GM18502 (cell line): ENCODE data around the gene GBP2.

ENCODE experiments used
- ATAC-seq: cut with Tn5 transposase; IDR thresholded peaks from one replicate; pipeline ENCODE4 v1.9.1; 2021; ENCODE audit warnings: mild to moderate bottlenecking; ENCODE audit not compliant: unreplicated experiment, poor library complexity

Gene GBP2

DNA sequence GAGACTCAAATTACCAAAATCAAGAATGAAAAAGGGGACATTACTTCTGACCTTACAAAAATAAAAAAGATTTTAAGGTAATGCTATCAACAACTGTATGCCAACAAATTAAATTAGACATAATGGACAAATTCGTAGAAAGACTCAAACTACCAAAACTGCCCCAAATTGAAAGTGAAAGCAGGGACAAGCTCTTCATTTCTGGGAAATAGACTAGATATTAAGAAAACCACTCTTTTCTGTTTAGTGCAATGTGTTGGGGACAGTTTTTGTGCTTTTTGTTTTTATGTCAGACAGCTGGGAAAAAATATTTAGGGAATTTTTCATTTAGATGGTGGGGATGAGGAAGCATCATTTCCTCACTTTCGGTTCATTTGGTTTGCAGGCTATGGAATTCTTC, 56.0 kb downstream of the GBP2 start:
- no peak for ATAC-seq

DNA sequence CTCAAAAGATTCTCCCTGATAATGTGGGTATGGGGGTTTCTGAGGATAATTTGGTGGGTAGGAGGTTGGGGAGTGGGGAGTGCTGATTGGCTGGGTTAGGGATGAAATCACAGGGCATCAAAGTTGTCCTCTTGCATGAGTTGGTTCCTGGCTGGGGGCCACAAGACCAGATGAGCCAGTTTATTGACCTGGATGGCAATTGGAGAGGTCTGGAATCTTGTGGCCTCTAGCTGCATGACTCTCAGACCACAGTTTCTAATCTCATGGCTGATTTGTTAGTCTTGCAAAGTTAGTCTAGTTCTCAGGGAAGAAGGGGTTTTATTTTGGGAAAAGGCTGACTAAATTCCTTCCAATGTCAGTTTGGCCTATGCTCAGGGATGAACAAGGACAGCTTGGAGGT, 57.6 kb downstream of the GBP2 start:
- no peak for ATAC-seq

DNA sequence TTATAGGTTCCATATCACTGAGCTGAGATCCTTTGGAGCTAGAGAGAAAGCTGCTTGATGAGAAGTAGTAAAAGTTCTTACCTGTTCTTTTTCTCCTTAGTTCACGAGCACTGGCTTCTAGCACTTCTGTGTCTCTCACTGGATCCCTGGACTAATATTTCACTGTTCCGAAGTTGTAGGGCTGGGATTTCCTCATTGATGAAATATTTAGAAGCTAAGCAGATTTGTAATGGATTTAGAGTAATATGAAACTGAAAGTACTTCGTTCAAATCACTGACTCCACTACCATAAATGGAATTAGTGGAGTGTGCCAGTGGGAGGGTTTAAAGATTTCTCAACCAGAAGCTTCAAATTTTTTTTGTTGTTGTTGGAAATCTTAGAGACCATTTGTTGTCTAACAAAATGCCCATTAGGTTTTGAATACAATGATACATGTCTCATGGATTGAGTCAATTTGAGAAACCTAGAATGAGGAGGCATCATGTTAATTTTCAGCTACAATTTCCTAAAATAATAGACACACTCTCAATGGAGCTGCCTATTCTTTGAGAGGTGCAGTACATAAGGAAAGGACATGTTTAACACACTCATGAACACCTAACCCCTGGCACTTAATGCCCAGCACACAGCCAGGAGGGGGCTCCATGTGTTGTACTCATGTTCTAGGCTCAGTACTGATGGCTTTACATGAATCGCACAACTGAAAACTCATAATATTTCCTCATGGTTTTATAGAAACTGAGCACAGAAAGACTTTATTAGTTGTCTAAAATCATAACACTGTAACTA, 60.6 kb downstream of the GBP2 start, which contains the start of gene GBP1:
Gene GBP1 (minus strand): TSS at position 130 of the 790 bp plus-strand sequence. CDS start 1,974 bp downstream, outside the sequence.
- ATAC-seq = peak; percentile 81

DNA sequence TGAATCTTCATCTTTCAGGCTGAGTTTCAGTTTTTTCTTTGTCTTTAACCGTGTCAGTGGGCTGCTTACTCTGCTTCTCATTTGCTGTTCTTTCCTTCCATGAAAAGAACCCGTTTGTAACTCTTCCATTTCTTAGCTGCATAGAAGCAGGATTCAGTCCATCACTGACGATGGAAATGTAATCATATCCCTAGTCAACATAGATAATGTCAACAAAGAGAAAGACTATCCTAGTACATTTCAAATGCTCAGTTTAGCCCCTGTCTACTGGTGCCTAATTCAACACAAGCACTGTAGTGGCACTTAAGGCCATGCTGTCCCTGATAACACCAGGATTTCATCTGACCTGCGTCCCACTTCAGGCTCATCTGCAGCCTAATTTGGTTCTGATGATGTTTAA, 61.3 kb downstream of the GBP2 start:
- peak; percentile 58 for ATAC-seq

DNA sequence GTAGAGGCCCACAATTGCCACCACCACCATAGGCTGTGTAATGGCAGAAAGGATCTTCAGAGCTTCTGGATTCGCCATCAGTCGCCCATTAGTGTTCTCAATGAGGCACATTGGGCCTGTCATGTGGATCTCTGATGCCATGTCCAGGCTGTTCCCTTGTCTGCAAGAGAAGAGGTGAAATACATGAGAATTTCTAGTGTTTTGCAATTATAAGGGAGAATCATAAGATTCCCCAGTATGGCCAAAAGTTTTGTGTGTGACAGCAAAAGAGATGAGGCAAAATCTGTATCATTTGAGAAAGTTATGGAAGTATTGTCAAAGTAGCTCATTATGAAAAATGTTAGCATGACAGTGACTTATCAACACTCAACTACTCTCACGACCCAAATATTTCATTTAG, 62.8 kb downstream of the GBP2 start:
- ATAC-seq = no peak

DNA sequence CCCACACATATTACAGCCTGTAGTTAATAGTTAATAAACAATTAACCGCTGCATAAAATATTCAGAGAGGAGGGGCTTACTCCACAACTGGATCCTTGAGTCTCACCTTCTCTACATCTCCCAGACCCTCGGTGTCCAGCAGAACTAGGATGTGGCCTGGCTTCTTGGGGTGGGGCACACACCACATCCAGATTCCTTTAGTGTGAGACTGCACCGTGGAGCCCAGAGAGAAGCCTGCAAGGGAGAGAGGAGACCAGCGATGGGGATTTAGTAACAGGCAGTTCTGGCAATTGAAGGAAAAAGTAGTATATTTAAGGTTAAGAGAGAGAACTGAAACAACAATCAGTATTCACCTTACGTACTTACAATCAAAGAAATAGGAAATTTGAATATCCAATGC, 65.8 kb downstream of the GBP2 start:
- ATAC-seq = no peak
